ENCODE results near the gene NRN1.
"Not testable (repeated sequence)": the region's sequence is repeated elsewhere in the genome, so short reads cannot be mapped to it uniquely, and the experiment has no call there.

Gene NRN1

GRCh38 chr6:6006428-6007365 lies at the start of gene NRN1:
Gene NRN1, minus strand, starts transcription at chr6:6006925. Its CDS starts 176 bp downstream, at chr6:6006749.
- no peak for DNase-seq

DNA sequence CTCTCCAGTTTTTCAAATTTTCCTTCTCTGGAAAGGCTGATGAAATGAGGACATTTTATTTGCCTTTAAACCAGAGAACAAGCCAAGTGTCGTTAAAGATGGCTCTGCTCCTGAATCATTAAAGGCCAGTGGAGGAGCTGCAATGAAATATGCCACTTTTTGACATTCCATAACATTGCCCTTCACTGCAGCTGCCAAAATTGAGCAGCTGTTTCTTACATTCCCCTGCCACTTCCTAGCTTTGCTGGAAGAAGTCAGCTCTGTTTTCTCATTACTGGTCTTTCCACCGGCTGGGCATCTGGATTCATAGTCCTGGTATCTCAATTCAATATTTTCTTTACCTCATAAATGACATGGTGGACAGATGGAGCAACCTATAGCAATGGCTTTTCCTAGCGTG lies 45.5 kb upstream of the NRN1 start:
- DNase-seq: no peak

- DNase-seq: no peak
Measured at GRCh38 chr6:6046716-6047115, 40.0 kb upstream of the NRN1 start.

- DNase-seq: no peak
Measured at GRCh38 chr6:6039946-6040509, 33.3 kb upstream of the NRN1 start.

DNA sequence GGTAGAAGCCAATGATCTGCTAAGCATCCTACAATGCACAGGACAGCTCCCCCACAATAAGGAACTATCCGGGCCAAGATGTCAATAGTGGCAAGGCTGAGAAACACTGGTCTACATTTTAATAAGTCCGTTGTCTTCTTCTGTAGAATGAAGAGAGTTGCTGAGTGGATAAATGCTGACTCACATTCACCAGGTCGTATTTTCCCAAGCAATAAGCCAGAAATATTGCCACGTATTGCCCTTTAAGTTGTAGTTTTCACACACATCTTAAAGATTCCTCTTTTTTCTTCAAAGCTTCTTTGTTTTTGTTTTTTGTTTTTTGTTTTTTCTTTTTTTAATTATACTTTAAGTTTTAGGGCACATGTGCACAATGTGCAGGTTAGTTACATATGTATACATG lies 30.5 kb upstream of the NRN1 start:
- no peak for DNase-seq

DNA sequence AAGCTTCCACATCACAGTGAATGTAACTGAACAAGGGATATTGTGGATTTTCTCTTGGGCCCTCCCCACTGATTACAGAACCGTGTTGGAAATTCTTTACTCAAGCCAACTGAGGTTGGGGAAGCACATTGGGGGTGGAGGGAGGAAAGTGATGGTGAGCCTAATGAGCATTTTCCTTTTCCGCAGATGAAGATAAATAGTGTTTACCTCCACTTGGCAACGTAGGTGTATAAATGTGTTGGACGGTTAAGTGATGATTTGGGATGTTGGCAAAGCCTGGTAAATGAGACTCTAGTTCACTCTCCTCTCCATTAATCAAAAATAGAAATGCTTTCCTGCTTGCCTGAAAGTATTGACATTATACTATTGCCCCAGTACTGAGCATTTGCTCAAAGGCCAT lies 27.1 kb upstream of the NRN1 start:
- no peak for DNase-seq

DNA sequence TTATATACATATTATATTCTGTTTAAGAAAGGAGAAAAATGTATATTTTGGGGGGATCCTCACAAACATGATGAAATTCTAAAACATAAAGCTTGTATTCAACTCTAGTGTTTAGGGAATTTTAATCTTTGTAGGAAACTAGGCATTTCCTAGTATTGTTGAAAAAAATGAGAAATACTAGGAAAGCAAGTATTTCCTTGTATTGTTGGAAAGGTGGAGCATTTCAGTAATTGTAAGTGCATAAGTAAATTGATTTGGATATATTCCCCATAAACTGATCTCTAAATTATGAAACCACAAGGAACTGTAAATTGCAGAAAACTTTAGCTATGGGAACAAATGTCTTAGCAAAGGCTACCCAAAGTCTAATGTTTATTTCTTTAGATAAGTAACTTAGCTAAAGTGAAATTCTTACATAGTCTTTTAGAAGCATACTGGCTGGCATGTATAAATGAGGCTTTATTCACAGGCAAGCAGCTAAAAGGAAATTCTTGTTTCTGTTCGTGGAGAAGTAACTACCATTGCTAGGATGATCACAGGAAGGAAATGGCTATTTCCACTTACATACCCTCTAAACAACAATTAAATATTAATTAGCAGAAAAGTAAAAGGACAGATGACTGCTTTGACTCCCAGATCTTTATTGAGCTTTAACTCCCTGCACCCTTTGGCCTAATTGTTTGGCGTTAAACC lies 19.9 kb upstream of the NRN1 start:
- DNase-seq: no peak

DNA sequence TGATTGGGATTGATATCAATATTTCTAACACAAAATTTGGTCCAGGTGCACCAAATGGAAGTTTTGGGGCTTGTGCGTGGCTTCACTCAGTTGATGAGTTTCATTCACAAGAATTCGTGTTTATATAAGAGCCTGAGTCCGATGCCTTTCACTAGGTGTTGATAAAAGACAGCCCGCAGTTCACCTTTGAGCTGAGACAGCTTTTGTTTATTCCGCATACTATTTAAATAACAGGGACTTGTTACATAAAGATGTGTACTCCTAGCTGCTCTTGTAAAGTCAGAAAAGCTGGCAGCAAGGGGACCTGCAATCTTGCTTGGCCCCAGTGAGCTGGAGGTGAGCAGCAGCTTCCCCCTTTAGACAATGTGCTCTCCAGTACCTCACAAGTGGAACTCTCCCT lies 19.0 kb upstream of the NRN1 start:
- no peak for DNase-seq

GRCh38 chr6:6024220-6024619 lies 17.5 kb upstream of the NRN1 start:
- no peak for DNase-seq

DNA sequence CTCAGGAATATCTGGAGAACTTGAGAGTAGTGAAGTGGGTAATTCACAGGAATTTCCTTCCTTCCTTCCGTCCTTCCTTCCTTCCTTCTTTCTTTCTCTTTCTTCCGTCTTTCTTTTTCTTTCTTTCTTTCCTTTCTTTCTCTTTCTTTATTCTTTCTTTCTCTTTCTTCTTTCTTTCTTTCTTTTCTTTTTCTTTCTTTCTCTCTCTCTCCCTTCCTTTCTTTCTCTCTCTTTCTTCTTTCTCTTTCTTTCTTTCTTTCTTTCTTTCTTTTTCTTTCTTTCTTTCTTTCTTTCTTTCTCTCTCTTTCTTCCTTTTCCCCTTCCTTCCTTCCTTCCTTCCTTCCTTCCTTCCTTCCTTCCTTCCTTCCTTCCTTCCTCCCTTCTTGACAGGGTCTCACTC lies 16.1 kb upstream of the NRN1 start:
- DNase-seq: not testable (repeated sequence)

- peak; percentile 47 for DNase-seq
Measured at GRCh38 chr6:6008648-6009421, 2.1 kb upstream of the NRN1 start.

- DNase-seq: no peak
Measured at GRCh38 chr6:6008089-6008647, 1.4 kb upstream of the NRN1 start.

GRCh38 chr6:6007366-6008088 lies 802 bp upstream of the NRN1 start:
- peak; percentile 25 for DNase-seq

DNA sequence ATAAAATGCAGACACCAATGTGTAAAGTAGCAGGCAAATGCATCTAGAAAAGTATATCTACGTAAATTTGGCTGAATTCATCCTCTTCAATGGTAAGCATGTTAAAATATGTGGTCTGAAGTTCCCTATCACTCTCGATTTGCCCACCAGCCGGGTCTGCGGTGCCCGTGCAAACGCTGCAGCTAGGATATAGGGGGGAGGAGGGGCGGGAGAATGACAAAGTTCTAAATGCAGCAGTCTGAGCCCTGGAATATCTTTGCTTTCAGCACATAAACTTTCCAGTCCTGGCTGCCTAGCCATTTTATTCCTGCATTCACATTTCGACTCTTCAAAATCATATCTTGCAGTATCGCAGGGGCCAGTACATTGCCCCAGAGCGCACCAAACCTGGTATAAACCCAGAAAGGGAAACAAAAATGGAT lies 708 bp downstream of the NRN1 start:
- no peak for DNase-seq

DNA sequence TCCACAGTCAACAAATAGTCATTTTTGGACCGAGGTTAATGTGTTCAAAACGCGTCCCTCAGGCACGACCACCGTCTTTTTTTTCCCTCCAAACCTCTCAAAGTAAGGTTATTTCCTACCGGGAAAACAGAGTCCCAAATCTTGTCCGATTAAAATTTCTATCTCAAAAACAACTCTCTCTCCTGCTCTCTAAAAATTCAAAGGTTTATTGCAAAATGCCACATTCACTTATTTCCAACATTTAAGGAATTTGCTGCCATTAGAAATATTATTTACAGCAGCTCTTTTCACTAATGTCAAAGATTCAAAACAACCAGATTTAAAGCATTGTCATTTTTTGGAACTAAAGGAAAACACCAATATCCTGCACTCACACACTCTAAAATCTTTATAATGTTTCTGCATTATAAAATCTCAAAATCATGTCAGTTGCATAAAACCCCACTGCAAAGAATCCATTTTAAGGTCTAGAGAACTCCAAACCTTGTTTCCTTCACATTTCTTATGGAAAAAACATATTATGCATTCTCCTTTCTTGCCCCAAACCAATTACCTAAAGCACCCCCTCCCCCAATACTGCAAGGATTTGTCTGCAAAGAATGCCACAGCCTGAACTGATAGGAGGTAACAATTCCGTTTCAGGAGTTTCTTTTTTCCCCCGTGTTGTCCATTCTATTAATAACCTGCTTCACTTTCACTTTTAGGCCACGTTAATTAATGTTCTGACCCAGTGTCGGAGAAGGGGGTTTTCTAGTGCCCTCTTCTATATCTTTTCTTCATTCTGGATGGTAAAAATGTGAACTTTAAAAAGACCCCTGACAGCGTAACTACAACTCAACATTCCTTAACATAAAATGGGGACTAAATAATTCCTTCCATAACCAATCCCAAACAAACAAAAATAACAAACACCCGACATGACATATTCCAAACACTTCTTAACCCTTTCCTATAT lies 1.4 kb downstream of the NRN1 start:
- no peak for DNase-seq

DNA sequence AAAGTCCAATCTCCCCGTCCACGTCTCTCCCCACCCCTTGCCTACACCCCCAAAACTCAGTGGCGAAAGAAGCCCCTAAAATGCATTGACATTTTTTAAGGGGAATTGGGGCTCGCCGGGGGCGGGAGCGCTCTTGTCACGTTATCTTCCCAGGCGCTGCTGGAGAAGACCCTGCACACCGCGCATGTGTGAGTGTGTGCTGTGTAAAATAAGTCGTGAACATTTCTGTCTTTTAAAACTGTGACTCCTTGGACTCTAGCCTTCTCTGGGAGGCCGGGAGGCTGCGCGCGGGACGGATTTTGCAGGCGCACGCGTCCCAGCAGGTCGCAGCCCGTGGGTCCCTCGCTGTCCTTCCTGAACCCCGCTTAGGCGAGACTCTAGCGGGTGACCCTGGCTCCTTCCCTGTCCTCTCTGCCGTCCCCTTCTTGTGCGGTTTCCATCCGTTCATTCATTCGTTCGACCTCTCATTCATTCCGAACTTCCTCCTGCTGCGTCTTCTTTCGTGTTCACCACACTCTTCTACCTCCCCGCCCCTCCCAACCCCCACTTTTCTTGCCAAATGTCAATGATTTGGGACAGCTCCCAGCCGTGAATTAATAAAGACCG lies 2.2 kb downstream of the NRN1 start:
- DNase-seq: no peak

DNA sequence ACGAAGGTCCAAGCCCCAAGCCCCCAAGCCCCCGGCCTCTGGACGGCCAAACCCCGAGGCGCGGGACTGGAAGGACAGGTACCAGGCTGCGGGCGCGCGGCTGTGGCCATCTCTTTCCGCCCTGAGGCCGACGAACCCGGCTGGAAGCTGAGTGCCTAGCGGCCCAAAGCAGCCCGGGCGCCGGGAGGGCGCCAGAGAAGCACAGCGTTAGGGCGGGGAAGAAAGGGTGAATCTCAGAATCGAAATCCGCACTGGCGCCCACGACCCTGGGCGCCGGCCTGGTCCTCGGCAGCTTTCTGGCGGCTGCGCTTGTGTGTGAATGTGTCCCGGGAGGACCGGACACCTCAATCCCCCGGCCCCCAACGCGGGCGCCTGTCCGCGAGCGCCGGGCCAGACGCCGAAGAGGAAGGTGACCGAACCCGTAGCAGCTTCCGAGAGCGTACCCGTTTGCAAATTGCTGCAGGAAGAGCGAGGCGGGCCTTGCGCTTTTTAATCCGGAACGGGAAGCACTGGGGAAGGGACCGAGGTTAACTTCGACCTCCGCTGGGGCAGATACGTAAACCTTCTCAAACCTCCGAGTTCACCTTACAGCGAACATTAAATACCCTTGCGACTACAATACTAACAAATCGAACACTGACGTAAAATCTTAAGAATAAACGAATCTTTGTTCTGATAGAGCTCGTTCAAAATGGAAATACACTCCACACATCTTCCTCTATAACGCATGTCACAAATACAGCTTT lies 2.9 kb downstream of the NRN1 start:
- DNase-seq: no peak

DNA sequence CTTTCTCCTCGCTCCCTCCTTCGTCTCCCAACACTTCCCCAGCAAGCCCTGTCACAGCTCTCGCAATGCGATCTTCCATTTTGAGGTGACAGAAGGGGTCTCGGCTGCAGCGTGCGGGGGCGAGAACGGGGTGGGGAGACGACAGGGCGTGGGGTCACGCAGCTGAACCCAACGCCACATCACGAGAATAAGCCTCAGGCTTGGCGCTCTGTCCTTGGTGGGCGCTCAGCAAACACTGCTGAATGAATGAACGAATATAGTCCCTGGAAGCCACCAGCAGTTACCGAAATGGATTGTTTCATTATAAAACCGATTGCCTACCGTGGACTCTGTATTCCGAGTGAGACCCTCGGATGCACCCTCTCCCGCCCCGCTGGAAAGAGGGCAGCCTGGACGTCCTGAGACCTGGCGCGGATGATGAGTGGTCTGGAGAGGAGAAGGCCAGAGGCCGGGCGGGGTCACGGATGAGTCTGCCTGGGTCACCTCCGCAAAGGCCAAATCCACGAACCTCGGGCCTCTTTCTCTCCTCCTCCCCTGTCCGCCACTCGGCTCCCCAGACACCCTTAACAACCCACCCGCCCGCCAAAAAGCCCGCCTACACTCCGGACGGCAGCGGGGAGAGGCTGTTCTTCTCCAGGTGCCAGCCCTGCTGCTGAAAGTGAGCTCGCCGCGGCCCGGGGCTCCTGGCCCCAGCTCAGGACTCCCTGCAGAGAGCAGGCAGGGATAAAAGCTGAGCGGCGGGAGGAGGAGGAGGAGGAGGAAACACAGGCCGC lies 3.7 kb downstream of the NRN1 start:
- DNase-seq: no peak

Measured in COR-L47 (cell line).